ENCODE data around the gene GMPR.
A peak's percentile ranks its signal among the peaks of the same experiment; 100 is the strongest.
"Not testable (repeated sequence)": the region's sequence is repeated elsewhere in the genome, so short reads cannot be mapped to it uniquely, and the experiment has no call there.

GMPR gene

DNA sequence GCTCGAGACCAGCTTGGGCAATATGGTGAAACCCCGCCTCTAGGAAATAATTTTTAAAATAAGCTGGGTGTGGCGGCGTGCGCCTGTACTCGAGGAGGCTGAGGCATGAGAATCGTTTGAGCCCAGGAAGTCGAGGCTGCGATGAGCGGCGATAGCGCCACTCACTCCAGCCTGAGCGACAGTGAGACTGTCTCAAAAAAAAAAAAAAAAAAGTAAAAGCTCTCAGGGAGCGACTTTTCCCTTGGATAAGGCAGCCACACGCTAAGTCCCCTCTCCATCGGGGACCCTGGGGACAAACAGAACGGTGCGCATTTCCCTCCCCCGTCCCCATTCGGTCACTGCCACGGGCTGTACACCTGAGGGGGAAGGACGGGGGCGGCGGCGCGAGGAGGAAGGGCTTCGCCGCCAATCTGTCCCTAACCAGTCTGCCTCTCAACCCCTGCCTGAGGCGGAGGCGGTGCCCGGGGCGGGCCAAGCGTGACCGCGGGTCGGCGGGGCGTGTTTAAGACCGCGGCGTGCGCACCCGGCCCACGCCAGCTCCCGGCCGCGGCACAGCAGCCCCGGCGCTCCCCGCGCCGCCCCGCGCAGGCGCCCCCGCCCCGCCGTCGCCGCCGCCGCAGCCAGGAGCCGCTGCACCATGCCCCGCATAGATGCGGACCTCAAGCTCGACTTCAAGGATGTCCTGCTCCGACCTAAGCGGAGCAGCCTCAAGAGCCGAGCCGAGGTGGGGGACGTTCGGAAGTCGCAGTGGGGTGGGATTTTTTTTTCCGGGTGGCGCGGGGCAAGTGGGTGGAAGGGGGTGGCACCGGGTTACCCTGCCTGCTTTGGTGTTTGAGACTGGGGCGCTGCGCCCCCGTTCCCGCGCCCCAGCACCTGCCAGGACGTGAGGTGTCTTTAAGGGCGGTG, at the start of gene GMPR:
GMPR (plus strand) TSS at position 531 of the 906 bp plus-strand sequence; CDS start at position 638, 107 bp downstream.
- DNase-seq = no peak

- DNase-seq = no peak
Measured at GRCh38 chr6:16190214-16190613, 48.2 kb upstream of the GMPR start.

DNA sequence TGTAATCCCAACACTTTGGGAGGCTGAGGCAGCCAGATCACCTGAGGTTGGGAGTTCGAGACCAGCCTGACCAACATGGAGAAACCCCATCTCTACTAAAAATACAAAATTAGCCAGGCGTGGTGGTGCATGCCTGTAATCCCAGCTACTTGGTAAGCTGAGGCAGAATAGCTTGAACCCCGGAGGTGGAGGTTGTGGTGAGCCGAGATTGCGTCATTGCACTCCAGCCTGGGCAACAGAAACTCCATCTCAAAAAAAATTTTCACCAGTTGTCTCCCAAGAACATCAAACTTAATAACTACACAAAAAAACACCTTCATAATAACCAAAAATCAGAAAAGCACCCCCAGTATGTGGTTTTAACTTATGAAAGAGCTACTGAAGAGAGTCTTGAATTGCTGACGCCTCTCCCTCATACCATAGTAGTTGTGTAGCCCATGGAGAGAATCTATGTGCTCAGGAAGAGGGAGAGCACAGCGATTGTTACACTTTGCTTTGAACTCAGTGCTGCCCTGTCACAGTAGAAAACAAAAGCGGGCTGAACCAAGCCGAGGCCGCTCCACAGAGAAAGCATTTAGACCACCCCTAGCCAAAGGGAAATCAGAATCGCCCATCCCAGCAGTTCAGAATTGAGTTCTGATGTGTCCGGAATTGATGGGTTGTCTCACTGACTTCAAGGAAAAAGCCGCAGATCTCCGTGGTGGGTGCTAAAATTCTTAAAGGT, 42.0 kb upstream of the GMPR start:
- no peak for DNase-seq

GRCh38 chr6:16196984-16197546, 41.3 kb upstream of the GMPR start:
- DNase-seq = no peak

DNA sequence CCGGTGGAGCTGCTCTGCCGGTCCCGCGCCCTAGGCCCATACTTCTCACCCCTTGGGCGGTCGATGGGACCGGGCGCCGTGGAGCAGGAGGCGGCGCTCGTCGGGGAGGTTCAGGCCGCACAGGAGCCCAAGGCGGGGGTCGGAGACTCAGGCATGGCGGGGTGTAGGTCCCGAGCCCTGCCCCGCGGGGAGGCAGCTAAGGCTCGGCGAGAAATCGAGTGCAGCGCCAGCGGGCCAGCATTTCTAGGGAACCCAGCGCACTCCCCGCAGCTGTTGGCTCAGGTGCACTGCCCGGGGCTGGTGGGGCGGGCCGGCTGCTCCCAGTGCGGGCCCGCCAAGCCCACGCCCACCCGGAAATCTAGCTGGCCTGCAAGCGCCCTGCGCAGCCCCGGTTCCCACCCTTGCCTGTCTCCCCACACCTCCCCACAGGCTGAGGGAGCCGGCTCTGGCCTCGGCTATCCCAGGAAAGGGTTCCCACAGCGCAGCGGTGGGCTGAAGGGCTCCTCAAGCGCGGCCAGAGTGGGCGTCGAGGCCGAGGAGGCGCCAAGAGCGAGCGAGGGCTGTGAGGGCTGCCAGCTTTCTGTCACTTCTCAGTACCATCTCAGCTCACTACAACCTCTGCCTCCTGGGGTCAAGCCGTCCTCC, 40.2 kb upstream of the GMPR start:
- DNase-seq = no peak

DNA sequence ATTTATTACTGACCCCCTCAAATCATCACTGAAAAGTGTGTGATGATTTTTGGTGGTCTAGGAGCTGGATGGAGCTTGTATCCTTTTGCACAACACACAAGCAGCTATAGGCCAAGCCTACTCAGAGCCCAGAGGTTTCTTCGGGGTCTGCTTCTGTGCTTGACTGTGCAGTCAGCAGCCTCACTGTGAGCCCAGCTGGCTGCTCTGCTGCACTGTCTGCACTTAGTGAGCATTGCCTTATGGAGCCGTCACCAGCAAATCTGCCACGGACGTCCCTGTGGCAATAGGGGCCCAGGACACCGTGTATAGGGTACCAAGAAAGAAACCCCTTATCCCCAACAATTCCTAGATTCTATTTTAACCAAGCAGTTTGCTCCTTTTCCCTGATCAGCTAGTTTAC, 38.6 kb upstream of the GMPR start:
- no peak for DNase-seq

GRCh38 chr6:16200321-16200883, 38.0 kb upstream of the GMPR start:
- no peak for DNase-seq

DNA sequence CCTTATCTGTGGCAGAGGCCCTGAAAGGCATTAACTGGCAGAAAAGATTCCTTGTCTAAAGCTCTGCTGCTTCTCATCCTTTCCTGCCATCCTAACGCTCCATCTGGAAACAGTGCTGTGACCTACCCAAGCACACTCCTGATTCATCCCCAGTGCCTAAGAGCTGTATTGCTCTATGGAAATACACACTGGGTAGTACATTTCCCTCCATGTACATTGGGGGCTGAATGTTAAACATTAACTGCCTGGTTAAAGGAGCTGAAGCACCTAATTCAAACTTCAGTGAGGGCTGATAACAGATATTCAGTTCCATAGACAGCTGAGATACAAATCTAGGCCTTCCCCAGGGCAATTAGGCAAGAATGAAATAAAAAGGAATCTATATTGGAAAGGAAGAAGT, 36.7 kb upstream of the GMPR start:
- no peak for DNase-seq

DNA sequence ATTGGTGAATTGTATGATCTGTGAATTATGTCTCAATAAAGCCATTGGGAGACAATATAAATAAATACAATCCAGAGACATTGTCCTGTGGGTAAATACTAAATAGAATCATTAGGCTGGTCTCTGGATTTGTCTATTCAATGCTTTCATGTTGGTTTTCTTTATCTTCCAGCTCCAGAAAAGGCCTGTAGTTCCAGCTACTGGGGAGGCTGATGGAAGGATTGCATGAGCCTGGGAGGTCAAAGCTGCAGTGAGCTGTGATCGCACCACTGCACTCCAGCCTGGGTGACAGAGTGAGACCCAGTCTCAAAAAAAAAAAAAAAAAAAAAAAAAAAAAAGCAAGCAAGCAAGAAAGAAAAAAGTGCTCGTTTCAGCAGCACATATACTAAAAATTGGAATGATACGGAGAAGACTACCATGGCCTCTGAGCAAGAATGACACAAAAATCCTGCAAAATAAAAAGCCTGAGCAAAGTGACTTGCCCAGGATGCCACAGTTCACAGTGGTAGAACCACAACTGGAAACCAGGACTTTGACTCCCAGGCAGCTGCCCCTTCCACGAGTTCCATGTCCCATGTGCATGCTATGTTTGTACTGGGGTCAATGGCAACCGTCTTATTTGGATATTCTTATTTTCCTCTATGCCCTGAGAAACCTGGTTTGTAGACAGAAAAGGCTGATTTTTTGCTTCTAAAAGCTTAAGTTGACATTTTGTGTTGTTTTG, 33.6 kb upstream of the GMPR start:
- no peak for DNase-seq

DNA sequence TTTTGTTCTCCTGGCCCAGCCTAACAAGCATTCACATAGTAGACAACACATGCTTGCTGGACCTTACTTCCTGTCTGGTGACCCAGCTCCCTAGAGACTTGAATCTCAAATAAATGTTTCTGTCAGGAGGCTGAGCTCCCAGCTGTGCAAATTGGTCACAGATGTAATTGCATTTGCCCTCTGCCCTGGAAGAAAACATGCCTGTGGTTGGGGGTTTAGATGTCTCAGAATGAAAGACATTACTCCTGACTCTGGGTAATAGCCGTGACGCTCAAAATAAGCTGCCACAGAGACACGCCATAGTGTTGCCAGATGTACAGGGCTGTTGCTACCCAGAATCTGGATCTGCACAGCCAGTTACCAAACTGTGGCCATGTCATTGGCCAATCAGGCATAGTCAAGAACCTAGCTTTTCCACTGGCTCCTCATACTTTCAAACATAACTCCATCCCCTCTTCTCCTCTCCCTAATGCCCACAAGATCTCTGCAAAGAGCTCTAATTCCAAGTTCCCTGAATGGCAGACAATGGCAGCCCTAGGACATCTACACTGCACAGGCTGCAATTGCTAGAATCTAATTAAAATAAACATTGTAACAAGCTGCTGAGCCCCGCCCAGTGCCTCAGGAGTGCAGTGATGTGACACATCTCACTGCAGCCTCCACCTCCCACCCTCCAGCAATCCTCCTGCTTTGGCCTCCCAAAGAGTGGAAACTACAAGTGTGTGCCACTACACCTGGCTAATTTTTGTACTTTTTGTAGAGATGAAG, 32.8 kb upstream of the GMPR start:
- no peak for DNase-seq

DNA sequence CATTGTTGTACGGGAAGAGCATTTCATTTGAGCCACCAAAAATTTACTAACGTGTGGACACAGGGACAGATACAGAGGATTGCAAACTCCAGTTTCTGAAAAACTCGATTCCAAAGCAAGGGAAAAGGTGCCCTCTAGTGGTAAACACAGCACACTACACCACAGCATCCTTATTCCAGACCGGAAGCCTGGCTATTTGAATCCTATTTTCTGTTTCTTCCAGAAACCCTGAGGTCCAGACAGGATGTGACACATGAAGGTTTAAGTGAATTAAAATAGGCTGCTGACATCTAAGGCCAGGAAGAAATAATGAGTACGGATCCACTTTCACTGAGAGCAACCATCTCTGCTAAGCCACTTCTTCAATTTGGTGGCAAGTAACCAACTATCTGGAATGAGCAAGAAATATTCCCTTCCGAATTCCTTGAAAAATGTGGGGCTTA, 31.8 kb upstream of the GMPR start:
- peak; percentile 43 for DNase-seq

DNA sequence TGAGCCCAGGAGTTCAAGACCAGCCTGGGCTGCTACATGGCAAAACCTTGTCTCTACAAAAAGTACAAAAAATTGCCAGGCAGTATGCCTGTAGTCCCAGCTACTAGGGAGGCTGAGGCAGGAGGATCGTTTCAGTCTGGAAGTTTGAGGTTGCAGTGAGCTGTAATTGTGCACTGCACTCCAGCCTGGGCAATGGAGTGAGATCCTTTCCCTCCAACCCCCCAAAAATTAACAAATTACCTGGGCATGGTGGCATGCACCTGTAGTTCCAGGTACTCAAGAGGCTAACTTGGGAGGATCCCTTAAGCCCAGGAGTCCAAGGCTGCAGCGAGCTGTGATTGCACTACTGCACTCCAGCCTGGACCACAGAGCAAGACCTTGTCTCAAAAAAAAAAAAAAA, 29.4 kb upstream of the GMPR start:
- DNase-seq = no peak

- no peak for DNase-seq
Measured at GRCh38 chr6:16209539-16209938, 28.8 kb upstream of the GMPR start.

DNA sequence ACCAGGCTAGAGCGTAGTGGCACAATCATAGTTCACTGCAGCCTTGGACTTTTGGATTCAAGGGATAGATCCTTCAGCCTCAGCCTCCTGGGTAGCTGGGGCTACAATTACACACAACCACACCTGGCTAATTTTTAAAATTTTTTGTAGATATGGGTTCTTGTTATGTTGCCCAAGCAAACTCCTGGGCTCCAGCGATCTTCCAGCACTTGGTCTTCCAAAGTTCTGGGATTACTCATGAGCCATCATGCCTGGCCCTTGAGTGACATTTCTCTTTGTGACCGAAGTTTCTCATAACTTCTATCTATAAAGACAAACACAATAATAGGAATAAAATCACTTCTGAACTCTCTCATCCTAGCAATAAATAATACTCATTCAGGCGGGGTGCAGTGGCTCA, 26.1 kb upstream of the GMPR start:
- DNase-seq = no peak

- no peak for DNase-seq
Measured at GRCh38 chr6:16216501-16217155, 21.8 kb upstream of the GMPR start.

- DNase-seq = no peak
Measured at GRCh38 chr6:16217156-16217721, 21.1 kb upstream of the GMPR start.

DNA sequence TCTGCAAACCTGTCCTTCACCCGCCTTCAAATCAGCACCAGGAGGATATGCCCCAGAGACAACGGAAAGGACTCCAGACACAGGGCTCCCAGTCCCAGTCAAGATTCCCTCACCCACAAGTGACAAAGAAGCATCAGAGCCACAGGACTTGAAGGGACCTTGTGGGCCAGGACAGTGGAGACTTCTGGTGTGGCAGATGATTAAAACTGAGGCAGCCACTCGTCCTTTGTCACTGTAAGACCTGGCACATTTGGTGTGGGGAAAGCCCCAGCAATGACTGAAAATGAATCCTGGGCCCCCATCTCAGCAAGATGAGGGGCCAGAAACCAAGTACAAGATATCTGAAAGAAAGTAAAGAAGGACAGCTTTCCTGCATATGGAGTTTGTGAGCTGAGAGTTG, 15.6 kb upstream of the GMPR start:
- no peak for DNase-seq

DNA sequence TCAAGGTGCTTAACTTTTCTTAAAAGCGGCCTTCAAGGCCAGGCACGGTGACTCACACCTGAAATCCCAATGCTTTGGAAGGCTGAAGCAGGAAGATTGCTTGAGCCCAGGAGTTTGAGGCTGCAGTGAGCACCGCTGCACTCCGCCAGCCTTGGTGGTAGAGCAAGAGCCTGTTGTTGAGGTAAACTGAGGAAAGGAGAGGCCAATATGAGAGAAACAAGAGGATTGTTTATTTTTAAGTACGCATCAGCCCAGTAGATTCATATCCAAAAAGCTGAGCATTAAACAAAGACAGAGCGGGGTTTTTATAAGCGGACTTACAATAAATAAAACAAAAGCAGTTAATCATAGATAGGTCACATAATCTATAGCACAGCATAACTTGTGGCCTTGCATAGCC, 15.0 kb upstream of the GMPR start:
- no peak for DNase-seq

GRCh38 chr6:16224409-16224808, 14.0 kb upstream of the GMPR start:
- DNase-seq = no peak

DNA sequence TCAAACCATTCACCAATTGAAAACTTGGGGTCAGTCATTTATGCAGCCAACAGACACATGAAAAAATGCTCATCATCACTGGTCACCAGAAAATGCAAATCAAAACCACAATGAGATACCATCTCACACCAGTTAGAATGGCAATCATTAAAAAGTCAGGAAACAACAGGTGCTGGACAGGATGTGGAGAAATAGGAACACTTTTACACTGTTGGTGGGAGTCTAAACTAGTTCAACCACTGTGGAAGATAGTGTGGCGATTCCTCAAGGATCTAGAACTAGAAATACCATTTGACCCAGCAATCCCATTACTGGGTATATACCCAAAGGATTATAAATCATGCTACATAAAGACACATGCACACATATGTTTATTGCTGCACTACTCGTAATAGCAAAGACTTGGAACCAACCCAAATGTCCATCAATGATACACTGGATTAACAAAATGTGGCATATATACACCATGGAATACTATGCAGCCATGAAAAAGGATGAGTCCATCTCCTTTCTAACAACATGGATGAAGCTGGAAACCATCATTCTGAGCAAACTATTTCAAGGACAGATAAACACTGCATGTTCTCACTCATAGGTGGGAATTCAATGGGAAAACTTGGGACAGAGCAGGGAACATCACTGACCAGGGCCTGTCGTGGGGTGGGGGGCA, 13.2 kb upstream of the GMPR start:
- DNase-seq = not testable (repeated sequence)

Measured in SHP77 treated with DMSO at 0.1 percent for 48 hours (cell line).